GM19467 (cell line): Measurements from ENCODE around the gene PRKCE.

Experiments
- ATAC-seq: cut with Tn5 transposase; IDR thresholded peaks from one replicate; pipeline ENCODE4 v1.9.1; 2021; ENCODE audit warnings: mild to moderate bottlenecking, moderate library complexity; ENCODE audit not compliant: unreplicated experiment

PRKCE gene

GRCh38 chr2:45978302-45978859 is 326.9 kb downstream of the PRKCE start:
- no peak for ATAC-seq

DNA sequence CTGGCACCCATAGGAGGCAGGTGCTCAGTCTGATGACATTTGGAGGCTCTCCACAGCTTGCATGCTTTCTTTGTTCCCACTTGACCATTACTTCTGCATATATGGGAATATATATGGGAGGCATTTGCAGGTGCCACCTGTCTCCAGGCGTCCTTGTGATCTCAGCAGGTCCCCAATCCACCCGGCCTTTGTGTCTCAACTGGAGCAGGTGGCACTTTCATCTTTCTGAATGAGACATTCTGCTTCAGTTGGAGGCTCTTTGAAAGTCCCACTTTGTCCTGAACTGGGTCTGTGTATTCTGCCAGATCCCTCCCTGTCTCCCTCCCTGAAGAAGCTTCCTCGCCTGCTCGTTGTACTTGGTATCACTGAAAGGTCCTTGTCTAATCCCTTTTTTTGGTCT is 327.6 kb downstream of the PRKCE start:
- ATAC-seq = no peak

GRCh38 chr2:45980161-45980865 is 328.8 kb downstream of the PRKCE start:
- ATAC-seq = no peak

GRCh38 chr2:45981384-45981930 is 330.0 kb downstream of the PRKCE start:
- no peak for ATAC-seq

- ATAC-seq = no peak
Observed at GRCh38 chr2:45982096-45982495, 330.6 kb downstream of the PRKCE start.

DNA sequence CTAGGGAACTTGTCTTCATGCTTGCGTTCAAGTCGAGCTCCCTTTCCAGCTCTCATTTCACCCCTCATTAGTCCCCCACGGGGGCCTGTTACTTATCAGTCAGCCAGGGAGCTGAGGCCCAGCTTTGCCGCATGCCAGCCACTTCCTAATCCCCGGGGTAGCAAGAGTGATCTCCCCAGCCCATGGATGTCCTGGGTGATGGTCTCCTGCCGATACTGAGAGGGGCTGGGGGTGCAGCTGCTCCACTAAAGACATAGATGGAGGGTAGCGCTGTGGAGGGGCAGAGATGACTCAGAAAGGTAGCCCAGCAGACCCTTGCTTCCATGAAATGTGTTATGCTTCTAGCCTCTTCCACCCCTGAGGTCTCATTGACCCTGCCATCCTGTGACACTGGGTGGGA is 331.7 kb downstream of the PRKCE start:
- no peak for ATAC-seq

DNA sequence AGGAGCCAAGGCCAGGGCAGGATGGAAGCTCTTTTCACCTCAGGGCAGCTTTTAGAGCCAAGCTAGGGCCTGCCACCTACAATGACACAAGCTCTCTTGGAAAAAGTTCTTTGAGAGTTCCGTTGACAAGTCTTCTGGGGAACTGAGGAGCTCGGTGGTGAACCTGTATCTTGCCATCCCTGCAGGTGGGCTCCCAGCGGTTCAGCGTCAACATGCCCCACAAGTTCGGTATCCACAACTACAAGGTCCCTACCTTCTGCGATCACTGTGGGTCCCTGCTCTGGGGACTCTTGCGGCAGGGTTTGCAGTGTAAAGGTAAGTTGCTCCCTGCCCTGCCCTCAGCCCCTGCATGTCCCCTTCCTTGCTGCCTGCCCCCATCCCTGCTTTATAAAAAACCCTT is 332.9 kb downstream of the PRKCE start:
- ATAC-seq = no peak

- ATAC-seq = no peak
Observed at GRCh38 chr2:45984896-45985473, 333.5 kb downstream of the PRKCE start.

GRCh38 chr2:45986509-45986908 is 335.0 kb downstream of the PRKCE start:
- ATAC-seq = no peak

DNA sequence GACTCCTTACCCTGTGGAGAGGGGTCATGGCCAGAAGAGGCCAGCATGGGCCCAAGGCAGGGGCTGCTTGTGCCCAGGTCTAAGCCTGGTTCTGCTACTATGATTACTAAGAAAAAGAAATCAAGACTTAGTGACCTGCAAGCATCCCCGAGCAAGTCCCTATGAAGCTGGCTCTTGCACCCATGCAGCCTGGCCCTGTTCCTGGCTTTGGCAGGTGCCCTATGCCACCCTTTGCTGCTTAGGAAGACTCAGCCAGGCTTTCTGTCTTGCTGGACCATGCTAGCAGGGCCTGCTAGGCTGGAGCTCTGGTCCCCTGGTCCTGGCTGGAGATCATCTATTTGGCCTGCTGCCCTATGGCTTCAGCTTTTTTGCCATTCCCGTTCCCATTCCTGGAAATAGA is 336.4 kb downstream of the PRKCE start:
- no peak for ATAC-seq

- no peak for ATAC-seq
Observed at GRCh38 chr2:45988879-45989278, 337.4 kb downstream of the PRKCE start.

DNA sequence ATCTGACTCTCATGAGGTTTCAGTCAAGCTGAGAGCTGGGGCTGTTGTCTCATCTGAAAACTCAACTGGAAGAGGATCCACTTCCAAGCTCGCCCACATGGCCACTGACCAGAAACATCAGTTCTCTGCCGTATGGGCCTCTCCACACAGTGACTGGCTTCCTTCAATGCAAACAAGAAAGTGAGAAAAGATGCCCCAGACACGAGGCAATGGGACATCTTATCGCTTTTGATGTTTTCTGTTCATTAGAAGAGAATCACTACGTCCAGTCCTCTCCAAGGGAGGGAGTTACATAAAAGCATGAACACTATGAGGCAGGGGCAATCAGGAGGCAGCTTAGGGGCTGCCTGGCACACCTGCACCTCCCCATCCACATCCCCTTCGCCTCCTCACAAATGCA is 338.7 kb downstream of the PRKCE start:
- ATAC-seq = no peak

- no peak for ATAC-seq
Observed at GRCh38 chr2:45992021-45992740, 340.7 kb downstream of the PRKCE start.

DNA sequence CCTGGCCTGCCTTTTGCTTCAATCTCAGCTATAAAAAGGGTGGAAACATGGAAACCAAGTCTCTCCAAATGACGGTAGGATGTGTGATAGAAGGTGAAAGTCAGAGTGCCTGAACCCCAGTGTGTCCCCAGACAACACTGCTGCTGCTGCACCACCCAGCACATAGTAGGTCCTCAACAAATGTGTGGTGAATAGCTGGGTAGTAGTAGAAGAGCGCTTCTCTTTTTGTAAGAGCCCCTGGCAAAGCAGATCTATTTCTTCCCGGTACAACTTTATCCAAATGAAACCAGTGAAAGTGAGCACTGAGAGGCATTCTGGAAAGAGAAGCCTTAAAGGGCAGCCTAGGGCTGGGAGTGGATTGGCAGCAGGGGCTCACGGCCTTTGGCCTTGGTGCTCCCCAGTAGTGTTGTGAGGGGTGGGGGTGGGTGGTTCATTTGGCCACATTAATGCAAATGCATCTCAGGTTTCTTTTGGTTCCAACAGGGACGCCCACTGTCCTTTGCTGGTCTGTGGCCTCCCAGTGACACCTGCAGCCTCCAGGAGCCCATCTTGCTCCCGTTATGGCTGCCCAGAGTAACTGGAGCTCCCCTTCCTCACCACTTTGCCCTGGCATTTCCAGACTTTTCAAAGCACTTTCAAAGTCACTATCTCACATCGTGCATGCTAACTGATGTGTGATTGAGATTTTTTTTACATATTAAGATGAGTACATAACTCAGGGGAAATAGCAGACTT is 341.4 kb downstream of the PRKCE start:
- no peak for ATAC-seq

GRCh38 chr2:45993476-45993991 is 342.1 kb downstream of the PRKCE start:
- ATAC-seq = no peak

- no peak for ATAC-seq
Observed at GRCh38 chr2:45994060-45994459, 342.6 kb downstream of the PRKCE start.

DNA sequence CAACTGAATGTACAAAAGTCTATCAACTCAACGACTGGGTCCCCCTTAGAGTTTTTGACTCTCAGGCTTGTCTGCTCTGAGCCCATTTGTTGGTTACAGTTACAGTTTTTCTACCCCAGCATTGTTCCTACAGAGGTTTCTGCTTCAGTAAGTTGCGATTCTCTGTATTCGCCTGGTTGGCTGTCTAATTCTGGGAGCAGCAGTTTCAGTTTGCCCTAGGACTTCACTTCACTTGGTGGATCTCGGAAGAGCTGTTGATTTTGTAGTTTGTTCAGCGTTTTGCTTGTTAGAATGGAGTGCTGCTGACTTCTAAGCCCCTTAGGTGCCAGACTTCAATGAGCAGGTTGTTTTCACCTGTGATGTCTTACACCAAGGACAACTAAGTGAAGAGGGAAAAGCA is 349.2 kb downstream of the PRKCE start:
- ATAC-seq = no peak

DNA sequence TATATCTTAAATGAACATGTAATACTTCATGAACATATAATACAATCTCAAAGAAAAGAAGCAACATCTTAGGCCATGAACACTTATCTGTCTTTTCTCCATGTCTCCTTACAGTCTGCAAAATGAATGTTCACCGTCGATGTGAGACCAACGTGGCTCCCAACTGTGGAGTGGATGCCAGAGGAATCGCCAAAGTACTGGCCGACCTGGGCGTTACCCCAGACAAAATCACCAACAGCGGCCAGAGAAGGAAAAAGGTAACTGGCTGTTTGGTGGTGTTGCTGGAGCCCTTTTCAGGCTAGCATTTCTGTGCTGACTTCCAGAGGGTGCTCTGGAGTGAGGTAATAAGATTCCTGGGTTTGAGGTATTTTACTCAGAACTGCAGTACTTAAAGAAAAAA is 349.8 kb downstream of the PRKCE start:
- no peak for ATAC-seq

DNA sequence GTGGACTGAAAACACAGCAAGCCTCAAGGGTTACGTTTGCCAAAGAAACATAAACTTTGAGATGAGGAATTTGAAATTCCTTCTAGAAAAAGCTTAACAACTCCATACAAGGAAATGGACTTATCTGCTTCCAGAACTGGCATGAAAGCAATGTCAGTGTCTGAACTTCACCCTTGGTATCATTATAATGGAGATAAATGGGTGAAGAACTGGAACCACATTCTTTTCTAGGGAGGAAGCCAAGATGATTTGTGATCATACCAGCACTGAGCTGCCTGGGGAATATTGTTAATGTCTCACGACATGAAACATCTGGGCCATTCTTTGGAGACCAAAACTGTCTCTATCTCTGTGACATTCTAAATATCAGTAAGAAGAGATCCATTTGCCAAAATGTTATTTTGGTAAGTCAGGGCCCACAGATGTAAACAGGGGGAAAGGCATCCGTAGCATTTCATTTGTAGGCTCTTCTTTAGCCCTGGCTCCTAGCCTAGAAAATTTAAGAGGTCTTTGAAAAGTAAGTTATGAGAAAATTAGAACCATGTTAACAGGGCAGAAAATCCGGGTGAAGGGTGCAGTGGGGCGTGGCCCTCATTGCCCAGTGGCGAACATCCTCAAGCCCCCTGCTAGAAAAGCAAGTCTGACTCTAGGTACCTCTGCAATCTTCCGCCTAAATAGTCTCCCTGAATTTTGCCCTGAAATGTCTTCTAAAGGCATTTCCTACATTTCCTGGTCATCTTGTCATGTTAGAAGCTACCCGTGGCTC is 350.4 kb downstream of the PRKCE start:
- no peak for ATAC-seq

- no peak for ATAC-seq
Observed at GRCh38 chr2:46002507-46002883, 351.0 kb downstream of the PRKCE start.
